GM19467 (cell line): Measurements from ENCODE around the gene CCL27.

Source experiments
- ATAC-seq: cut with Tn5 transposase; IDR thresholded peaks from one replicate; pipeline ENCODE4 v1.9.1; 2021; ENCODE audit warnings: mild to moderate bottlenecking, moderate library complexity; ENCODE audit not compliant: unreplicated experiment

The CCL27 gene

GRCh38 chr9:34628656-34629490, 33.6 kb downstream of the CCL27 start, which contains the start of gene ARID3C:
ARID3C (minus strand) TSS chr9:34629066; CDS start chr9:34628014, 1,052 bp downstream.
- ATAC-seq: no peak

GRCh38 chr9:34627716-34628655, 34.5 kb downstream of the CCL27 start:
- ATAC-seq: no peak

GRCh38 chr9:34625186-34625486, 37.3 kb downstream of the CCL27 start:
- ATAC-seq: no peak

- no peak for ATAC-seq
These were observed 37.8 kb downstream of the CCL27 start for GRCh38 chr9:34624475-34625185.

- ATAC-seq: no peak
These were observed 38.9 kb downstream of the CCL27 start for GRCh38 chr9:34623374-34624235.

GRCh38 chr9:34620061-34620994, 42.1 kb downstream of the CCL27 start, which contains the start of gene DCTN3:
DCTN3 (minus strand) TSS chr9:34620495; CDS start chr9:34620464, 31 bp downstream.
- ATAC-seq: peak; percentile 97

- no peak for ATAC-seq
These were observed 47.3 kb downstream of the CCL27 start for GRCh38 chr9:34615132-34615531.

GRCh38 chr9:34612788-34613390, 49.6 kb downstream of the CCL27 start:
- no peak for ATAC-seq
